Activated B cell treated with CpG ODN at 0.5 μM for 24 hours (primary cell): Measurements from ENCODE around the gene HCN3. TPM values are rescaled to one million over a fixed set of nuclear protein-coding genes. Genes with fewer than 3 reads are reported as not detected.
"Not testable (repeated sequence)": the region's sequence is repeated elsewhere in the genome, so short reads cannot be mapped to it uniquely, and the experiment has no call there.

Source experiments
- ATAC-seq: fragments of 200-7000 bp; cut with Tn5 transposase; one replicate; pipeline ENCODE4 v1.10.0; 2021; ENCODE audit warnings: low read depth, mild to moderate bottlenecking, moderate library complexity
- CTCF ChIA-PET: fragments of 350-600 bp; sonication (Branson Sonifier 250); formaldehyde crosslinking; loops from one replicate; lab custom pipeline; 2021; ENCODE audit warnings: antibody characterized with exemption; lab: Charles Lee
- POLR2A ChIA-PET: fragments of 350-600 bp; sonication (Branson Sonifier 250); formaldehyde crosslinking; loops from one replicate; lab custom pipeline; 2021; ENCODE audit warnings: antibody characterized with exemption; lab: Charles Lee
- DNase-seq: peaks from one replicate; pipeline ENCODE4 v3.0.0; 2022
- H3K27ac Mint-ChIP-seq: one replicate; pipeline ENCODE4 v1.8.0; 2020; ENCODE audit warnings: mixed read lengths
- H3K27me3 Mint-ChIP-seq: one replicate; pipeline ENCODE4 v1.8.0; 2021; ENCODE audit warnings: mixed read lengths
- H3K36me3 Mint-ChIP-seq: one replicate; pipeline ENCODE4 v1.8.0; 2021; ENCODE audit warnings: low read depth, mixed read lengths
- H3K4me1 Mint-ChIP-seq: one replicate; pipeline ENCODE4 v1.8.0; 2021; ENCODE audit warnings: mixed read lengths
- H3K4me3 Mint-ChIP-seq: one replicate; pipeline ENCODE4 v1.8.0; 2020; ENCODE audit warnings: mild to moderate bottlenecking, mixed read lengths
- H3K9me3 Mint-ChIP-seq: one replicate; pipeline ENCODE4 v1.8.0; 2020; ENCODE audit warnings: mixed read lengths
- intact Hi-C: fragments of 100-400 bp; cut with micrococcal nuclease; formaldehyde crosslinking; loops from one replicate; pipeline ENCODE4 v1.15.1; 2024
- total RNA-seq: library from RNA; stranded (reverse); gene quantifications from 2 replicates; pipeline ENCODE4 v1.2.3, GENCODE V29; 2022
- TF ChIP-seq, protein P1 (sequence below): fragments of 200-600 bp; IDR thresholded peaks from one replicate; pipeline ENCODE4 v1.8.0; 2022; ENCODE audit warnings: antibody characterized with exemption, mild to moderate bottlenecking

The HCN3 gene
- total RNA-seq, 1 donor from 2014 or later: 2.7 TPM

DNA sequence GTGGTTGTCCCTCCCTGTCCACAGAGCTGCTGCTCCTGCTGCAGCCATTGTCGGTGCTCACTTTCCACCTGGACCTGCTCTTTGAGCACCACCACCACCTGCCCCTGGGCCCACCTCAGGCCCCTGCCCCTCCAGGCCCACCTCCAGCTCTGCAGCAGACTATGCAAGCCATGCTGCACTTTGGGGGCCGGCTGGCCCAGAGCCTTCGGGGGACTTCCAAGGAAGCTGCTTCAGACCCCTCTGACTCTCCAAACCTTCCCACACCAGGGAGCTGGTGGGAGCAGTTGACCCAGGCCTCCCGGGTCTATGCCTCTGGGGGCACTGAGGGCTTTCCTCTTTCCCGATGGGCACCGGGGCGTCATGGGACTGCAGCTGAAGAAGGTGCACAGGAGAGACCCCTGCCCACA lies 49.4 kb downstream of the HCN3 start:
- no peak for ATAC-seq
- peaks cover 20% of the 10 kb centered on the region for H3K36me3 Mint-ChIP-seq
- no peaks in the 10 kb centered on the region for H3K9me3 Mint-ChIP-seq
- intact Hi-C loops: no loop called here
- DNase-seq: no peak
- TF ChIP-seq, protein P1, sequence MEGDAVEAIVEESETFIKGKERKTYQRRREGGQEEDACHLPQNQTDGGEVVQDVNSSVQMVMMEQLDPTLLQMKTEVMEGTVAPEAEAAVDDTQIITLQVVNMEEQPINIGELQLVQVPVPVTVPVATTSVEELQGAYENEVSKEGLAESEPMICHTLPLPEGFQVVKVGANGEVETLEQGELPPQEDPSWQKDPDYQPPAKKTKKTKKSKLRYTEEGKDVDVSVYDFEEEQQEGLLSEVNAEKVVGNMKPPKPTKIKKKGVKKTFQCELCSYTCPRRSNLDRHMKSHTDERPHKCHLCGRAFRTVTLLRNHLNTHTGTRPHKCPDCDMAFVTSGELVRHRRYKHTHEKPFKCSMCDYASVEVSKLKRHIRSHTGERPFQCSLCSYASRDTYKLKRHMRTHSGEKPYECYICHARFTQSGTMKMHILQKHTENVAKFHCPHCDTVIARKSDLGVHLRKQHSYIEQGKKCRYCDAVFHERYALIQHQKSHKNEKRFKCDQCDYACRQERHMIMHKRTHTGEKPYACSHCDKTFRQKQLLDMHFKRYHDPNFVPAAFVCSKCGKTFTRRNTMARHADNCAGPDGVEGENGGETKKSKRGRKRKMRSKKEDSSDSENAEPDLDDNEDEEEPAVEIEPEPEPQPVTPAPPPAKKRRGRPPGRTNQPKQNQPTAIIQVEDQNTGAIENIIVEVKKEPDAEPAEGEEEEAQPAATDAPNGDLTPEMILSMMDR: no peak
- no peak overlapping the region for H3K27ac Mint-ChIP-seq
- no peak overlapping the region for H3K4me3 Mint-ChIP-seq
- H3K27me3 Mint-ChIP-seq: no peaks in the 10 kb centered on the region
- ChIA-PET CTCF (interaction anchor here (3.0 kb wide), 1 partner anchor 75 kb away, joined by 9 read pairs; no protein-coding TSS in a partner anchor), POLR2A (no interaction called here)
- peaks cover 14% of the 10 kb centered on the region for H3K4me1 Mint-ChIP-seq

DNA sequence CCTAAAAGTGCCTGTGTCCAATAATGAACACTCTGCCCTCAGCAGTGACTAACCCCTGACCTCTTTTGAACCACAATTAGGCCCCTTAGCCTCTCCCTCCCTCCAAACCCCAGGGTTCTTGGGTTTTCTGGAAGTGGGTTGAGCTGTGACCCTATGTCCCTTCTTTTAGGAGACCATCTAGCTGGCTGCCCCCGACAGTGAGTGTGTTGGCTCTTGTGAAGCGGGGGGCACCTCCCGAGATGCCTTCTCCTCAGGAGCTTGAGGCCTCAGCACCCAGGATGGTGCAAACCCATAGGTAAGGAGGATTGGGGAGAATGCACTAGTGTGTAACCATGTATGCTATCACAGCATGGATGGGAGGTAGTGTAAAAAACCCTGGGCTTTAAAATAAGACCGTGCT lies 50.7 kb downstream of the HCN3 start:
- TF ChIP-seq, protein P1: no peak
- POLR2A ChIA-PET: no interaction called here
- intact Hi-C loops: no loop called here

DNA sequence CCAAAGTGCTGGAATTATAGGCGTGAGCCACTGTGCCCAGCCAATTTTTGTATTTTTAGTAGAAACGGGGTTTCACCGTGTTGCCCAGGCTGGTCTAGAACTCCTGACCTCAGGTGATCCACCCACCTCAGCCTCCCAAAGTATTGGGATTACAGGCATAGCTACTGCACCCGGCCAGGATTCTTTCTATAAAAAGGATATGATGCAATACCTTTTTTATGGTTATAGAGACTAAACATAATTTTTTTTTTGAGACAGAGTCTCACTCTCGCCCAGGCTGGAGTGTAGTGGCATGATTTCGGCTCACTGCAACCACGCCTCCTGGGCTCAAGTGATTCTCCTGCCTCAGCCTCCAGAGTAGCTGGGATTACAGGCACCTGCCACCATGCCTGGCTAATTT lies 51.6 kb downstream of the HCN3 start:
- H3K36me3 Mint-ChIP-seq: peaks cover 26% of the 10 kb centered on the region
- H3K4me3 Mint-ChIP-seq, H3K27me3 Mint-ChIP-seq, H3K27ac Mint-ChIP-seq, intact Hi-C loops, H3K9me3 Mint-ChIP-seq, POLR2A ChIA-PET, DNase-seq, H3K4me1 Mint-ChIP-seq, ATAC-seq, CTCF ChIA-PET: not testable (repeated sequence)

More for the DNA sequence above, 50.7 kb downstream of the HCN3 start:
- CTCF ChIA-PET: interaction anchor here (3.0 kb wide), 1 partner anchor 77 kb away, joined by 9 read pairs; no protein-coding TSS in a partner anchor
- H3K36me3 Mint-ChIP-seq: peaks cover 20% of the 10 kb centered on the region
- H3K4me1 Mint-ChIP-seq: peaks cover 5% of the 10 kb centered on the region
- H3K27me3 Mint-ChIP-seq: no peaks in the 10 kb centered on the region
- DNase-seq: no peak
- H3K4me3 Mint-ChIP-seq: no peak overlapping the region
- ATAC-seq: no peak
- H3K27ac Mint-ChIP-seq: no peak overlapping the region
- H3K9me3 Mint-ChIP-seq: no peaks in the 10 kb centered on the region

DNA sequence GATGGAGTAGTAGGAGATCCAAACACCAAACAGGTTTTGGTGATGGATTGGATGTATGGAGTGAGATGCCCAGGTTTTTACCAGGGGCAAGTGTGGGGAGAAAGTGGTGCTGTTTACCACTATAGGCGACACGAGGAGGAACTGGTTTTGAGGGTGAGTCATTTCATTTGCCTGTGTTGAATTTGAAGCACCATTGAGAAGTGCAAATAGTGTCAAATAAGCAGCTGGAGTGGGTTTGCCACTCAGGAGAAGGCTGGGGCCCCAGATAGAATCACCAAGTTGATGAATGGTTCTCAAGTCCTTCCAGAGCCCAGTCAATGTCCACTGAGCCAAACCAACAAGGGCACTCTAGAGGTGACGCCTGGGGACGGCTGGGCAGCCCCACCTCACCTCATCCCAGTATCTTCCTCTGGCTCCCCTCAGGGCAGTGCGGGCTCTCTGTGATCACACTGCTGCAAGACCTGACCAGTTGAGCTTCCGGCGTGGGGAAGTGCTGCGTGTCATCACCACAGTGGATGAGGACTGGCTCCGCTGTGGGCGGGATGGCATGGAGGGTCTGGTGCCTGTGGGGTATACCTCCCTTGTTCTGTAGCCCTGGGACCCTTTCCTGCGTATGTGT lies 52.8 kb downstream of the HCN3 start:
- intact Hi-C loops: no loop called here
- ATAC-seq (peak; percentile 47), DNase-seq (no peak)
- Mint-ChIP-seq H3K9me3 (no peaks in the 10 kb centered on the region), H3K27ac (no peak overlapping the region), H3K27me3 (no peaks in the 10 kb centered on the region), H3K4me3 (no peak overlapping the region), H3K36me3 (peaks cover 30% of the 10 kb centered on the region), H3K4me1 (peaks cover 5% of the 10 kb centered on the region)
- ChIA-PET POLR2A (interaction anchor here (1.0 kb wide), 1 partner anchor 57 kb away, joined by 11 read pairs; the partner anchor contains the start of gene CLK2), CTCF (no interaction called here)
- TF ChIP-seq, protein P1: no peak

DNA sequence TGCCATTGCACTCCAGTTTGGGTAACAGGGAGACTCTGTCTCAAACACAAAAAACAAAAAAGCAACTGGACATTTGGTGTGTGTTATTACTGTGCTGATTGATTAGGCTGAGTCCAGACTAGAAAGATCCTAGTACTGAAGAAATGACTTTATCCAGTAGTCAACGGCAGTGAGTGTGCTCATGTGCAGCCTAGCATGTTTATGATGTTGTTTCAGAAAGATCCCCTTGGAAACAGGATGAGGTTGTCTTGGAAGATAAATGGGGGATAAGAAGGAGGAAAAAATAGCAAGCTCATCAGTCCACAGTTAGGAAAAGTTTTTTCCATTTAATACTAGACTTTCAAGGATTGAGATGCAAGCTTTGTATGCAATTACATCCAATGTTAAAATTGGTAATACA lies 57.7 kb downstream of the HCN3 start:
- intact Hi-C loops: no loop called here
- peaks cover 65% of the 10 kb centered on the region for H3K36me3 Mint-ChIP-seq

More for the DNA sequence above, 57.7 kb downstream of the HCN3 start:
- no peaks in the 10 kb centered on the region for H3K9me3 Mint-ChIP-seq
- H3K27me3 Mint-ChIP-seq: no peaks in the 10 kb centered on the region
- ChIA-PET CTCF (interaction anchor here (0.9 to 1.4 kb wide), 2 partner anchors 9 to 11 kb away, joined by 3 read pairs; no protein-coding TSS in a partner anchor), POLR2A (no interaction called here)
- TF ChIP-seq, protein P1: no peak
- ATAC-seq (no peak), DNase-seq (no peak)
- no peak overlapping the region for H3K4me3 Mint-ChIP-seq
- no peaks in the 10 kb centered on the region for H3K4me1 Mint-ChIP-seq
- H3K27ac Mint-ChIP-seq: no peak overlapping the region

Other genes with a start within 250 kb of the HCN3 start
- gene DCST2, start 243.7 kb upstream of the HCN3 start, total RNA-seq: 1.0 TPM in 1 of 2 replicates, not detected in the other
- gene DCST1, start 243.6 kb upstream of the HCN3 start, total RNA-seq: not detected in 2 replicates
- gene ADAM15, start 226.1 kb upstream of the HCN3 start, total RNA-seq: 11.3 and 13.7 TPM in 2 replicates
- 7.8 and 9.5 TPM in 2 replicates for gene EFNA4, start 213.7 kb upstream of the HCN3 start, total RNA-seq
- 1.2 and 1.7 TPM in 2 replicates for gene EFNA3, start 198.6 kb upstream of the HCN3 start, total RNA-seq
- 0.29 TPM in 1 of 2 replicates, not detected in the other for gene EFNA1, start 149.6 kb upstream of the HCN3 start, total RNA-seq
- 77.3 and 85.2 TPM in 2 replicates for gene SLC50A1, start 141.6 kb upstream of the HCN3 start, total RNA-seq
- gene DPM3, start 136.9 kb upstream of the HCN3 start, total RNA-seq: 33.2 and 36.8 TPM in 2 replicates
- gene KRTCAP2, start 104.2 kb upstream of the HCN3 start, total RNA-seq: 128 and 132 TPM in 2 replicates
- gene TRIM46, start 103.6 kb upstream of the HCN3 start, total RNA-seq: 1.2 and 1.9 TPM in 2 replicates
- gene THBS3, start 69.6 kb upstream of the HCN3 start, total RNA-seq: 9.7 and 15.3 TPM in 2 replicates
- gene MTX1, start 68.8 kb upstream of the HCN3 start, total RNA-seq: 36.7 and 38.2 TPM in 2 replicates
- gene ENTREP3, start 22.0 kb upstream of the HCN3 start, total RNA-seq: 13.7 and 14.8 TPM in 2 replicates
- 71.8 and 78.6 TPM in 2 replicates for gene SCAMP3, start 15.1 kb upstream of the HCN3 start, total RNA-seq
- gene CLK2, start 4.0 kb upstream of the HCN3 start, total RNA-seq: 109 and 112 TPM in 2 replicates
- gene PKLR, start 24.0 kb downstream of the HCN3 start, total RNA-seq: 0.18 TPM in 1 of 2 replicates, not detected in the other
- gene FDPS, start 31.4 kb downstream of the HCN3 start, total RNA-seq: 241 and 242 TPM in 2 replicates
- 15.0 TPM in 2 replicates for gene RUSC1, start 43.4 kb downstream of the HCN3 start, total RNA-seq